SK-N-SH treated with all-trans-retinoic acid at 6 μM for 48 hours (cell line): ENCODE results near the gene KCND1.

Source experiments
- ATAC-seq: fragments of 200-7000 bp; cut with Tn5 transposase; 3 replicates; pipeline ENCODE4 v1.9.1; 2020; ENCODE audit warnings: mild to moderate bottlenecking, moderate library complexity
- ARNTL ChIP-seq: fragments of 450-650 bp; formaldehyde crosslinking; IDR thresholded peaks from 2 replicates; pipeline ENCODE4 v1.5.0; 2020; ENCODE audit warnings: low read depth, mild to moderate bottlenecking, moderate library complexity, borderline replicate concordance
- BACH2 ChIP-seq: fragments of 250-450 bp; sonication (Bioruptor Pico); IDR thresholded peaks from 2 replicates; pipeline ENCODE4 v1.9.0; 2021; ENCODE audit warnings: mild to moderate bottlenecking, borderline replicate concordance
- CSDC2 ChIP-seq: fragments of 250-450 bp; sonication (Bioruptor Pico); IDR thresholded peaks from 2 replicates; pipeline ENCODE4 v1.5.0; 2020; ENCODE audit warnings: mild to moderate bottlenecking, moderate library complexity
- ESRRG ChIP-seq: fragments of 250-450 bp; sonication (Bioruptor Pico); IDR thresholded peaks from 2 replicates; pipeline ENCODE4 v1.6.1; 2021; ENCODE audit warnings: mild to moderate bottlenecking
- GLIS3 ChIP-seq: fragments of 250-450 bp; sonication (Bioruptor Pico); IDR thresholded peaks from 2 replicates; pipeline ENCODE4 v1.5.0; 2020; ENCODE audit warnings: mild to moderate bottlenecking, moderate library complexity
- OSR1 ChIP-seq: fragments of 250-450 bp; sonication (Bioruptor Pico); IDR thresholded peaks from 2 replicates; pipeline ENCODE4 v1.8.0; 2022; ENCODE audit warnings: moderate library complexity, mild to moderate bottlenecking, inconsistent platforms
- POU6F1 ChIP-seq: fragments of 250-450 bp; sonication (Bioruptor Pico); IDR thresholded peaks from 2 replicates; pipeline ENCODE4 v1.8.0; 2021; ENCODE audit warnings: low read depth, mild to moderate bottlenecking, moderate library complexity, borderline replicate concordance
- PPARA ChIP-seq: fragments of 250-450 bp; sonication (Bioruptor Pico); IDR thresholded peaks from 2 replicates; pipeline ENCODE4 v1.5.0; 2020; ENCODE audit warnings: mild to moderate bottlenecking, borderline replicate concordance
- RARB ChIP-seq: fragments of 250-450 bp; sonication (Bioruptor Pico); IDR thresholded peaks from 2 replicates; pipeline ENCODE4 v1.8.0; 2021; ENCODE audit warnings: mild to moderate bottlenecking, moderate library complexity
- SNAI2 ChIP-seq: fragments of 250-450 bp; sonication (Bioruptor Pico); IDR thresholded peaks from 2 replicates; pipeline ENCODE4 v1.5.0; 2020; ENCODE audit warnings: mild to moderate bottlenecking, moderate library complexity
- TCF4 ChIP-seq: fragments of 250-450 bp; sonication (Bioruptor Pico); IDR thresholded peaks from 2 replicates; pipeline ENCODE4 v1.8.0; 2021; ENCODE audit warnings: mild to moderate bottlenecking, moderate library complexity, borderline replicate concordance
- TOX ChIP-seq: fragments of 250-450 bp; sonication (Bioruptor Pico); IDR thresholded peaks from 2 replicates; pipeline ENCODE4 v1.8.0; 2021; ENCODE audit warnings: mild to moderate bottlenecking, moderate library complexity, borderline replicate concordance
- ZFP3 ChIP-seq: fragments of 250-450 bp; sonication (Bioruptor Pico); IDR thresholded peaks from 2 replicates; pipeline ENCODE4 v1.5.0; 2020; ENCODE audit warnings: mild to moderate bottlenecking, moderate library complexity
- ZFP30 ChIP-seq: fragments of 450-650 bp; formaldehyde crosslinking; IDR thresholded peaks from 2 replicates; pipeline ENCODE4 v1.5.0; 2022; ENCODE audit warnings: mild to moderate bottlenecking, moderate library complexity
- ZNF565 ChIP-seq: fragments of 450-650 bp; formaldehyde crosslinking; conservative IDR thresholded peaks from 2 replicates; pipeline ENCODE4 v1.5.0; 2020; ENCODE audit warnings: low read depth, mild to moderate bottlenecking, moderate library complexity
- ZNF70 ChIP-seq: fragments of 450-650 bp; formaldehyde crosslinking; IDR thresholded peaks from 2 replicates; pipeline ENCODE4 v1.5.0; 2020; ENCODE audit warnings: mild to moderate bottlenecking, moderate library complexity
- ZNF8 ChIP-seq: fragments of 450-650 bp; formaldehyde crosslinking; IDR thresholded peaks from 2 replicates; pipeline ENCODE4 v1.5.0; 2020; ENCODE audit warnings: mild to moderate bottlenecking, moderate library complexity
- TF ChIP-seq, protein P1 (sequence below): fragments of 250-450 bp; sonication (Bioruptor Pico); IDR thresholded peaks from 2 replicates; pipeline ENCODE4 v1.8.0; 2020; ENCODE audit warnings: mild to moderate bottlenecking, moderate library complexity, borderline replicate concordance
- TF ChIP-seq, protein P2 (sequence below): fragments of 250-450 bp; sonication (Bioruptor Pico); IDR thresholded peaks from 2 replicates; pipeline ENCODE4 v1.5.1; 2021; ENCODE audit warnings: mild to moderate bottlenecking, moderate library complexity

KCND1 gene

GRCh38 chrX:48920718-48921104, 50.9 kb downstream of the KCND1 start:
- TF ChIP-seq POU6F1 (CRISPR knock-in tag), result no peak
- no peak for TF ChIP-seq ESRRG (CRISPR knock-in tag)
- TF ChIP-seq GLIS3 (CRISPR knock-in tag), result no peak
- TF ChIP-seq SNAI2 (CRISPR knock-in tag), result no peak
- no peak for TF ChIP-seq PPARA (CRISPR knock-in tag)
- no peak for TF ChIP-seq TOX
- no peak for TF ChIP-seq OSR1 (CRISPR knock-in tag)
- no peak for TF ChIP-seq ARNTL (CRISPR knock-in tag)
- TF ChIP-seq CSDC2 (CRISPR knock-in tag), result no peak
- TF ChIP-seq ZNF70 (CRISPR knock-in tag), result no peak
- no peak for TF ChIP-seq ZNF8 (CRISPR knock-in tag)
- TF ChIP-seq BACH2 (CRISPR knock-in tag), result no peak
- TF ChIP-seq ZFP30 (CRISPR knock-in tag), result no peak
- no peak for TF ChIP-seq RARB (CRISPR knock-in tag)
- no peak for TF ChIP-seq ZFP3 (CRISPR knock-in tag)
- no peak for ATAC-seq

- no peak for ATAC-seq
- TF ChIP-seq ZNF565 (CRISPR knock-in tag) (no peak), PPARA (CRISPR knock-in tag) (no peak)
- TF ChIP-seq, protein P1, sequence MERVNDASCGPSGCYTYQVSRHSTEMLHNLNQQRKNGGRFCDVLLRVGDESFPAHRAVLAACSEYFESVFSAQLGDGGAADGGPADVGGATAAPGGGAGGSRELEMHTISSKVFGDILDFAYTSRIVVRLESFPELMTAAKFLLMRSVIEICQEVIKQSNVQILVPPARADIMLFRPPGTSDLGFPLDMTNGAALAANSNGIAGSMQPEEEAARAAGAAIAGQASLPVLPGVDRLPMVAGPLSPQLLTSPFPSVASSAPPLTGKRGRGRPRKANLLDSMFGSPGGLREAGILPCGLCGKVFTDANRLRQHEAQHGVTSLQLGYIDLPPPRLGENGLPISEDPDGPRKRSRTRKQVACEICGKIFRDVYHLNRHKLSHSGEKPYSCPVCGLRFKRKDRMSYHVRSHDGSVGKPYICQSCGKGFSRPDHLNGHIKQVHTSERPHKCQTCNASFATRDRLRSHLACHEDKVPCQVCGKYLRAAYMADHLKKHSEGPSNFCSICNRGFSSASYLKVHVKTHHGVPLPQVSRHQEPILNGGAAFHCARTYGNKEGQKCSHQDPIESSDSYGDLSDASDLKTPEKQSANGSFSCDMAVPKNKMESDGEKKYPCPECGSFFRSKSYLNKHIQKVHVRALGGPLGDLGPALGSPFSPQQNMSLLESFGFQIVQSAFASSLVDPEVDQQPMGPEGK (CRISPR knock-in tag), result no peak
Measured at GRCh38 chrX:48919947-48920717, 51.5 kb downstream of the KCND1 start.

DNA sequence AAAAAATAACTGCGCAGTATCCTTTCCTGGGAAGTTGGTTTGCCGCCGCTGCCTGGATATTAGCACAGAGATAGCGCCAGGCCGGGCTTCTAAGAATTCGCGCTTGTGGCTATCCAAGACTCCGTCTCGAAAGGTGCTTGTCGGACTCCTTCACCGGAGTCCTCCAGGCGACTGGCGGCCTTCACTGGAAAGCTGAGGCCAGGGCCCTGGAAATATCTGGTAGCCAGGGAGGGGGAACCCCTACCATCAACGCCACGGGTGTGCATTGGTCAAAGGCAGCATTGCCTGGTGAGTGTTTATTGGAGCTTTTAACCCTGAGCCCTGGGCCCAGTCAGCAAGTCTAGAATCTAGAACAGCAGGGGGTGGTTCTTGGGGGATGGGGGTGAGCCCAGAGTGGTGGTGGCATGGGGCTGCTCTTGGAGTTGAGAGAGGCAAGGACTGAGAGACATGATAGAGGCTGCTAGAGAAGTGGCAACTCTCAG, 52.2 kb downstream of the KCND1 start:
- TF ChIP-seq ZFP30 (CRISPR knock-in tag) (no peak), CSDC2 (CRISPR knock-in tag) (no peak), OSR1 (CRISPR knock-in tag) (no peak), ZNF70 (CRISPR knock-in tag) (no peak), POU6F1 (CRISPR knock-in tag) (no peak), PPARA (CRISPR knock-in tag) (no peak), RARB (CRISPR knock-in tag) (no peak), TCF4 (CRISPR knock-in tag) (no peak)
- TF ChIP-seq, protein P2, sequence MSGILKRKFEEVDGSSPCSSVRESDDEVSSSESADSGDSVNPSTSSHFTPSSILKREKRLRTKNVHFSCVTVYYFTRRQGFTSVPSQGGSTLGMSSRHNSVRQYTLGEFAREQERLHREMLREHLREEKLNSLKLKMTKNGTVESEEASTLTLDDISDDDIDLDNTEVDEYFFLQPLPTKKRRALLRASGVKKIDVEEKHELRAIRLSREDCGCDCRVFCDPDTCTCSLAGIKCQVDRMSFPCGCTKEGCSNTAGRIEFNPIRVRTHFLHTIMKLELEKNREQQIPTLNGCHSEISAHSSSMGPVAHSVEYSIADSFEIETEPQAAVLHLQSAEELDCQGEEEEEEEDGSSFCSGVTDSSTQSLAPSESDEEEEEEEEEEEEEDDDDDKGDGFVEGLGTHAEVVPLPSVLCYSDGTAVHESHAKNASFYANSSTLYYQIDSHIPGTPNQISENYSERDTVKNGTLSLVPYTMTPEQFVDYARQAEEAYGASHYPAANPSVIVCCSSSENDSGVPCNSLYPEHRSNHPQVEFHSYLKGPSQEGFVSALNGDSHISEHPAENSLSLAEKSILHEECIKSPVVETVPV, result no peak
- ATAC-seq, result peak; percentile 44

GRCh38 chrX:48918643-48919340, 52.9 kb downstream of the KCND1 start, which contains the start of gene PIM2:
Gene PIM2, minus strand, starts transcription at chrX:48919024. Its CDS starts 190 bp downstream, at chrX:48918834.
- TF ChIP-seq RARB (CRISPR knock-in tag), result no peak
- TF ChIP-seq, protein P2, result peak; percentile 46; the same call in 1 of the 2 replicates
- ATAC-seq, result peak; percentile 88
